Cardiac fibroblast (primary cell): ENCODE data around the gene EMX1.

Source experiments
- DNase-seq, 2 donors: peaks; one replicate each; pipeline versions ENCODE4 v3.0.0 to v3.0.0-alpha.2; 2010; ENCODE audit warnings: low read depth in 2 of 2
- H3K4me3 ChIP-seq, 2 donors: replicated peaks in 1 of 2; 1 replicate in 1 of 2; 2 replicates in 1 of 2; pipeline ENCODE4 v1.5.1; 2011; ENCODE audit warnings: low read depth in 2 of 2, low read length in 2 of 2, mild to moderate bottlenecking in 2 of 2, moderate library complexity in 1 of 2
- CTCF ChIP-seq: IDR thresholded peaks from one replicate; pipeline ENCODE4 v1.5.1; 2011; ENCODE audit warnings: low read depth, mild to moderate bottlenecking, low read length, inconsistent platforms

Gene EMX1

GRCh38 chr2:72887740-72888437 is 29.4 kb upstream of the EMX1 start:
- TF ChIP-seq CTCF: peak; percentile 97
- H3K4me3 ChIP-seq: peak overlapping the region; percentile 62 to 63
- DNase-seq: peak; percentile 88 to 91

- no peak for TF ChIP-seq CTCF
- no peak for DNase-seq
- H3K4me3 ChIP-seq: no peak overlapping the region
These were observed 28.7 kb upstream of the EMX1 start for GRCh38 chr2:72888438-72889202.

- no peak for TF ChIP-seq CTCF
- DNase-seq: no peak
- H3K4me3 ChIP-seq: no peak overlapping the region
These were observed 27.3 kb upstream of the EMX1 start for GRCh38 chr2:72889991-72890390.

- no peak for TF ChIP-seq CTCF
- peak in 1 of 2 donors; percentile 26 for DNase-seq
- no peak overlapping the region for H3K4me3 ChIP-seq
These were observed 26.1 kb upstream of the EMX1 start for GRCh38 chr2:72891091-72891818.

GRCh38 chr2:72892506-72893173 is 24.7 kb upstream of the EMX1 start:
- peak; percentile 91 for TF ChIP-seq CTCF
- DNase-seq: peak; percentile 79 to 87
- no peak overlapping the region for H3K4me3 ChIP-seq

- TF ChIP-seq CTCF: peak; percentile 89
- H3K4me3 ChIP-seq: no peak overlapping the region
- DNase-seq: peak; percentile 79 to 82
These were observed 23.6 kb upstream of the EMX1 start for GRCh38 chr2:72893594-72894319.
